SK-N-SH (cell line): ENCODE results near the gene CRTAP. TPM values are rescaled to one million over a fixed set of nuclear protein-coding genes. Genes with fewer than 3 reads are reported as not detected.
A peak's percentile ranks its signal among the peaks of the same experiment; 100 is the strongest.

Source experiments
- CTCF ChIA-PET: fragments of 300-600, 350-600 bp; formaldehyde crosslinking; extraction: SDS; loops from one replicate; lab custom pipeline; 2021; lab: Yijun Ruan, JAX
- POLR2A ChIA-PET: fragments of 350-600 bp; sonication (Branson Sonifier 250); formaldehyde crosslinking; extraction: SDS; loops from one replicate; lab custom pipeline; 2020; ENCODE audit warnings: antibody characterized with exemption, inconsistent platforms; lab: Yijun Ruan, JAX
- DNase-seq: peaks from one replicate; pipeline ENCODE4 v3.0.0; 2012
- H2AFZ ChIP-seq: fragments of 200-600 bp; sonication (generic); 2 replicates; pipeline ENCODE4 v1.8.1; 2016; ENCODE audit warnings: antibody characterized with exemption, mild to moderate bottlenecking, low read depth
- H3F3A ChIP-seq: fragments of 200-600 bp; sonication (generic); replicated peaks from 2 replicates; pipeline ENCODE3; 2016; ENCODE audit warnings: antibody characterized with exemption, mild to moderate bottlenecking; ENCODE audit not compliant: insufficient read depth
- H3K27ac ChIP-seq, 2 experiments: fragments of 200-500 bp in 1 of 2; fragments of 200-600 bp in 1 of 2; sonication (Bioruptor generic) in 1 of 2; sonication (generic), shearing (Covaris generic) in 1 of 2; 2 replicates each; pipeline versions ENCODE4 v1.5.1 to v1.6.1; 2014 to 2016; ENCODE audit warnings: low read depth in 2 of 2, inconsistent platforms in 1 of 2, low read length in 1 of 2, mild to moderate bottlenecking in 1 of 2, mixed read lengths in 1 of 2
- H3K27me3 ChIP-seq: fragments of 200-600 bp; sonication (generic), shearing (Covaris generic); 2 replicates; pipeline ENCODE4 v1.6.1; 2016; ENCODE audit warnings: mixed run types; ENCODE audit not compliant: insufficient read depth
- H3K36me3 ChIP-seq, 2 experiments: fragments of 200-500 bp in 1 of 2; fragments of 200-600 bp in 1 of 2; sonication (Bioruptor generic) in 1 of 2; sonication (generic) in 1 of 2; replicated peaks in 1 of 2; 2 replicates each; pipeline versions ENCODE3 to v1.5.1; 2014 to 2016; ENCODE audit warnings: low read length in 1 of 2, mild to moderate bottlenecking in 1 of 2; ENCODE audit not compliant: insufficient read depth in 2 of 2, control insufficient read depth in 1 of 2
- H3K4me1 ChIP-seq, 2 experiments: fragments of 200-500 bp in 1 of 2; fragments of 200-600 bp in 1 of 2; sonication (Bioruptor generic) in 1 of 2; sonication (generic), shearing (Covaris generic) in 1 of 2; 2 replicates each; pipeline versions ENCODE4 v1.5.1 to v1.6.1; 2014 to 2016; ENCODE audit warnings: low read depth in 1 of 2, low read length in 1 of 2, mixed run types in 1 of 2; ENCODE audit not compliant: insufficient read depth in 2 of 2, control insufficient read depth in 1 of 2
- H3K4me2 ChIP-seq: fragments of 200-600 bp; sonication (generic), shearing (Covaris generic); 2 replicates; pipeline ENCODE4 v1.6.1; 2017; ENCODE audit warnings: mixed run types
- H3K4me3 ChIP-seq, 2 experiments: fragments of 200-500 bp in 1 of 2; fragments of 200-600 bp in 1 of 2; sonication (Bioruptor generic) in 1 of 2; sonication (generic), shearing (Covaris generic) in 1 of 2; 2 replicates each; pipeline versions ENCODE4 v1.5.1 to v1.8.1; 2014 to 2016; ENCODE audit warnings: low read depth in 2 of 2, inconsistent platforms in 1 of 2, low read length in 1 of 2, mild to moderate bottlenecking in 1 of 2, mixed read lengths in 1 of 2, moderate library complexity in 1 of 2
- H3K79me2 ChIP-seq: fragments of 200-600 bp; sonication (generic); 2 replicates; pipeline ENCODE4 v1.8.1; 2017; ENCODE audit warnings: mild to moderate bottlenecking; ENCODE audit not compliant: insufficient read depth
- H3K9ac ChIP-seq: fragments of 200-600 bp; sonication (generic); 2 replicates; pipeline ENCODE4 v1.6.1; 2017; ENCODE audit warnings: mixed run types
- H3K9me2 ChIP-seq: fragments of 200-600 bp; sonication (generic); 2 replicates; pipeline ENCODE4 v1.6.1; 2017; ENCODE audit warnings: mixed run types
- H3K9me3 ChIP-seq: fragments of 200-600 bp; sonication (generic); 2 replicates; pipeline ENCODE4 v1.6.1; 2017; ENCODE audit warnings: mixed run types, mild to moderate bottlenecking, moderate library complexity
- H4K20me1 ChIP-seq: fragments of 200-600 bp; sonication (generic); 2 replicates; pipeline ENCODE4 v1.6.1; 2017; ENCODE audit warnings: mild to moderate bottlenecking, mixed run types; ENCODE audit not compliant: insufficient read depth
- CHD2 ChIP-seq: fragments of 150-350 bp; IDR thresholded peaks from 2 replicates; pipeline ENCODE4 v1.6.1; 2018; ENCODE audit warnings: low read length; ENCODE audit not compliant: partially characterized antibody
- FOSL2 ChIP-seq: IDR thresholded peaks from 2 replicates; pipeline ENCODE4 v1.4.0; 2012; ENCODE audit warnings: low read depth, mild to moderate bottlenecking, moderate library complexity, borderline replicate concordance
- FOXJ3 ChIP-seq: sonication (generic); formaldehyde crosslinking; IDR thresholded peaks from 2 replicates; pipeline ENCODE4 v1.5.1; 2020; ENCODE audit warnings: mild to moderate bottlenecking, missing genetic modification reagents
- GABPA ChIP-seq: IDR thresholded peaks from 2 replicates; pipeline ENCODE4 v1.4.0; 2012; ENCODE audit warnings: low read depth, mild to moderate bottlenecking
- JUND ChIP-seq: IDR thresholded peaks from 2 replicates; pipeline ENCODE4 v1.4.0; 2012
- MEF2A ChIP-seq: IDR thresholded peaks from 2 replicates; pipeline ENCODE4 v1.4.0; 2012; ENCODE audit warnings: low read depth, borderline replicate concordance
- NFIC ChIP-seq: IDR thresholded peaks from 2 replicates; pipeline ENCODE4 v1.4.0; 2012; ENCODE audit warnings: borderline replicate concordance
- PBX3 ChIP-seq: IDR thresholded peaks from 2 replicates; pipeline ENCODE4; 2012
- RAD21 ChIP-seq: IDR thresholded peaks from 2 replicates; pipeline ENCODE4 v1.6.1; 2012; ENCODE audit warnings: mild to moderate bottlenecking, low read length
- RCOR1 ChIP-seq: fragments of 150-350 bp; IDR thresholded peaks from 2 replicates; pipeline ENCODE4 v1.6.1; 2017; ENCODE audit warnings: antibody characterized with exemption, low read length
- RFX5 ChIP-seq: IDR thresholded peaks from 2 replicates; pipeline ENCODE4 v1.6.1; 2012; ENCODE audit warnings: mild to moderate bottlenecking, improper control_type of control experiment, low read length
- TAF1 ChIP-seq: IDR thresholded peaks from 2 replicates; pipeline ENCODE4 v1.6.1; 2012; ENCODE audit warnings: low read depth, mild to moderate bottlenecking, low read length, moderate library complexity, borderline replicate concordance
- WGBS: methylation state at CpG from one replicate; pipeline ENCODE4 v1.1.6; 2017; ENCODE audit warnings: low lambda C conversion rate; 5-methylcytosine and 5-hydroxymethylcytosine counted together
- polyA plus RNA-seq, 3 experiments: library from polyadenylated mRNA; depleted of rRNA; stranded (reverse); fragments of >200 nt; gene quantifications; 2 replicates each; pipeline ENCODE4 v1.2.3, GENCODE V29; 2012
- TF ChIP-seq, protein P1 (sequence below): fragments of 200-600 bp; sonication (generic); IDR thresholded peaks from 2 replicates; pipeline ENCODE4 v1.6.1; 2017; ENCODE audit warnings: antibody characterized with exemption, mild to moderate bottlenecking, moderate library complexity

Gene CRTAP
- polyA plus RNA-seq, 1 of the 3 experiments (the other 2 are of a cell fraction): 198 TPM

GRCh38 chr3:33153782-33154181 lies 40.0 kb downstream of the CRTAP start:
- H3K27me3 ChIP-seq: no peaks in the 10 kb centered on the region
- no peak overlapping the region for H3K9ac ChIP-seq
- H2AFZ ChIP-seq: no peak overlapping the region
- peaks cover 0 to 4% of the 10 kb centered on the region in 2 experiments; a peak in 2 of 4 replicates for H3K4me1 ChIP-seq
- H3F3A ChIP-seq: no peaks in the 10 kb centered on the region
- no peak for DNase-seq
- CTCF ChIA-PET: interaction anchor here (1.3 to 1.8 kb wide), 3 partner anchors 9 to 219 kb away, joined by 4 to 7 read pairs (median 5); no protein-coding TSS in a partner anchor
- TF ChIP-seq NFIC (no peak), RFX5 (no peak), GABPA (no peak), RCOR1 (no peak)
- TF ChIP-seq, protein P1, sequence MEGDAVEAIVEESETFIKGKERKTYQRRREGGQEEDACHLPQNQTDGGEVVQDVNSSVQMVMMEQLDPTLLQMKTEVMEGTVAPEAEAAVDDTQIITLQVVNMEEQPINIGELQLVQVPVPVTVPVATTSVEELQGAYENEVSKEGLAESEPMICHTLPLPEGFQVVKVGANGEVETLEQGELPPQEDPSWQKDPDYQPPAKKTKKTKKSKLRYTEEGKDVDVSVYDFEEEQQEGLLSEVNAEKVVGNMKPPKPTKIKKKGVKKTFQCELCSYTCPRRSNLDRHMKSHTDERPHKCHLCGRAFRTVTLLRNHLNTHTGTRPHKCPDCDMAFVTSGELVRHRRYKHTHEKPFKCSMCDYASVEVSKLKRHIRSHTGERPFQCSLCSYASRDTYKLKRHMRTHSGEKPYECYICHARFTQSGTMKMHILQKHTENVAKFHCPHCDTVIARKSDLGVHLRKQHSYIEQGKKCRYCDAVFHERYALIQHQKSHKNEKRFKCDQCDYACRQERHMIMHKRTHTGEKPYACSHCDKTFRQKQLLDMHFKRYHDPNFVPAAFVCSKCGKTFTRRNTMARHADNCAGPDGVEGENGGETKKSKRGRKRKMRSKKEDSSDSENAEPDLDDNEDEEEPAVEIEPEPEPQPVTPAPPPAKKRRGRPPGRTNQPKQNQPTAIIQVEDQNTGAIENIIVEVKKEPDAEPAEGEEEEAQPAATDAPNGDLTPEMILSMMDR: no peak
- H4K20me1 ChIP-seq: no peaks in the 10 kb centered on the region
- H3K4me2 ChIP-seq: no peak overlapping the region
- no peaks in the 10 kb centered on the region for H3K36me3 ChIP-seq
- H3K9me2 ChIP-seq: no peaks in the 10 kb centered on the region
- WGBS: 86% methylated on average over 3 of the region's 4 CpGs
- POLR2A ChIA-PET: no interaction called here
- H3K4me3 ChIP-seq: no peak overlapping the region
- no peak overlapping the region for H3K27ac ChIP-seq
- no peaks in the 10 kb centered on the region for H3K79me2 ChIP-seq
- H3K9me3 ChIP-seq: no peaks in the 10 kb centered on the region

DNA sequence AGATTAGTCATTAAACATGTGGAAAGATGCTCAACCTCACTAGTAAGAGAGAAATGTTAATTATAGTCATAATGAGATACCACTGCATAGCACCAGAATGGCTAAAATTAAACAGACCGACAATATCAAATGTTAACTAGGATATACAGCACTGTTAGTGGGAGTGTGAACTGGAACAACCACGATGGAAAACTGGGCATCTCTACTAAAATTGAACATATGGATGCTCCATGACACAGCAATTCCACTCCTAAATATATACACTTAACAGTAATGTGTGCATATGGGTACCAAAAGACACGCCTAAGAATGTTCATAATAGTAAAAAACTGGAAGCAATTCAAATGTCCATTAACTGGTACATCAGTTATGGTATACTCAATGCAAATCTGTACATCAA lies 41.5 kb downstream of the CRTAP start:
- Histone ChIP-seq H2AFZ (no peak overlapping the region), H3K36me3 (no peaks in the 10 kb centered on the region), H3K4me3 (no peak overlapping the region), H3K27ac (peak overlapping the region in 1 of 2 experiments; percentile 66; a peak in 1 of 4 replicates), H3K9me3 (no peaks in the 10 kb centered on the region), H4K20me1 (no peaks in the 10 kb centered on the region), H3K79me2 (no peaks in the 10 kb centered on the region), H3K9ac (no peak overlapping the region), H3K27me3 (no peaks in the 10 kb centered on the region)
- CTCF ChIA-PET: no interaction called here
- TF ChIP-seq FOXJ3 (CRISPR knock-in tag) (no peak), JUND (no peak), TAF1 (no peak), MEF2A (no peak), PBX3 (no peak), CHD2 (no peak), FOSL2 (no peak), RAD21 (no peak)
- TF ChIP-seq, protein P1: no peak
- TF ChIP-seq, all 33 proteins: peak for 0
- H3K4me1 ChIP-seq: peaks cover 0 to 4% of the 10 kb centered on the region in 2 experiments; a peak in 2 of 4 replicates
- H3K4me2 ChIP-seq: no peak overlapping the region
- 65% methylated on average over 3 of the region's 3 CpGs for WGBS
- no peak for DNase-seq
- POLR2A ChIA-PET: no interaction called here
- no peaks in the 10 kb centered on the region for H3F3A ChIP-seq
- H3K9me2 ChIP-seq: no peaks in the 10 kb centered on the region
